Smooth muscle cell (in vitro differentiated cells): ENCODE data around the gene MYO1B. TPM values are rescaled to one million over a fixed set of nuclear protein-coding genes. Genes with fewer than 3 reads are reported as not detected.

Experiments
- DNase-seq: peaks from one replicate; lab custom pipeline; 2025; ENCODE audit not compliant: unreplicated experiment; lab: John Stamatoyannopoulos, UW
- H2AFZ ChIP-seq: fragments of 200-600 bp; sonication (generic); 2 replicates; pipeline ENCODE4 v1.6.0; 2016; ENCODE audit warnings: antibody characterized with exemption, low read depth, mild to moderate bottlenecking
- H3F3A ChIP-seq: fragments of 200-600 bp; sonication (generic); 2 replicates; pipeline ENCODE4 v1.6.0; 2017; ENCODE audit warnings: antibody characterized with exemption, low read depth
- H3K27ac ChIP-seq: fragments of 200-600 bp; sonication (generic); 2 replicates; pipeline ENCODE4 v1.5.1; 2016; ENCODE audit warnings: low read depth, mild to moderate bottlenecking
- H3K27me3 ChIP-seq: fragments of 200-600 bp; sonication (generic); 2 replicates; pipeline ENCODE4 v1.6.1; 2016; ENCODE audit warnings: low read depth, mild to moderate bottlenecking
- H3K36me3 ChIP-seq: fragments of 200-600 bp; sonication (generic); 2 replicates; pipeline ENCODE4 v1.5.1; 2016; ENCODE audit warnings: low read depth
- H3K4me1 ChIP-seq: fragments of 200-600 bp; sonication (generic); 2 replicates; pipeline ENCODE4 v1.5.1; 2016; ENCODE audit warnings: low read depth
- H3K4me2 ChIP-seq: fragments of 200-600 bp; sonication (generic); 2 replicates; pipeline ENCODE4 v1.6.0; 2016; ENCODE audit warnings: mild to moderate bottlenecking
- H3K4me3 ChIP-seq: fragments of 200-600 bp; sonication (generic); 2 replicates; pipeline ENCODE4 v1.5.1; 2016; ENCODE audit warnings: mild to moderate bottlenecking
- H3K79me2 ChIP-seq: fragments of 200-600 bp; sonication (generic); 2 replicates; pipeline ENCODE4 v1.6.0; 2016; ENCODE audit warnings: low read depth, mild to moderate bottlenecking
- H3K9ac ChIP-seq: fragments of 200-600 bp; sonication (generic); 2 replicates; pipeline ENCODE4 v1.6.0; 2016; ENCODE audit warnings: low read depth
- H3K9me3 ChIP-seq: fragments of 200-600 bp; sonication (generic); replicated peaks from 2 replicates; pipeline ENCODE4 v1.5.1; 2016; ENCODE audit warnings: low read depth
- H4K20me1 ChIP-seq: fragments of 200-600 bp; sonication (generic); 2 replicates; pipeline ENCODE4 v1.6.0; 2016; ENCODE audit warnings: low read depth
- WGBS: methylation state at CpG from one replicate; pipeline ENCODE4 v1.1.7; 2016; ENCODE audit warnings: low lambda C conversion rate; 5-methylcytosine and 5-hydroxymethylcytosine counted together
- polyA plus RNA-seq: library from polyadenylated mRNA; unstranded; fragments of >200 nt; fragmentation: Nextera tagmentation; extraction: Ambion mirVana; gene quantifications from 2 replicates; pipeline ENCODE4 v1.2.1, GENCODE V29; 2016
- total RNA-seq: library from RNA; depleted of rRNA; stranded (reverse); fragments of >200 nt; gene quantifications from 2 replicates; pipeline ENCODE4 v1.2.3, GENCODE V29; 2014
- TF ChIP-seq, protein P1 (sequence below): fragments of 200-600 bp; sonication (generic); IDR thresholded peaks from 2 replicates; pipeline ENCODE4 v1.5.1; 2017; ENCODE audit warnings: borderline replicate concordance, mild to moderate bottlenecking, antibody characterized with exemption; ENCODE audit not compliant: insufficient read depth, poor library complexity, severe bottlenecking

Gene MYO1B
- total and polyA plus RNA-seq, 2 experiments from 2014 or later, result 58.8 to 133 TPM

DNA sequence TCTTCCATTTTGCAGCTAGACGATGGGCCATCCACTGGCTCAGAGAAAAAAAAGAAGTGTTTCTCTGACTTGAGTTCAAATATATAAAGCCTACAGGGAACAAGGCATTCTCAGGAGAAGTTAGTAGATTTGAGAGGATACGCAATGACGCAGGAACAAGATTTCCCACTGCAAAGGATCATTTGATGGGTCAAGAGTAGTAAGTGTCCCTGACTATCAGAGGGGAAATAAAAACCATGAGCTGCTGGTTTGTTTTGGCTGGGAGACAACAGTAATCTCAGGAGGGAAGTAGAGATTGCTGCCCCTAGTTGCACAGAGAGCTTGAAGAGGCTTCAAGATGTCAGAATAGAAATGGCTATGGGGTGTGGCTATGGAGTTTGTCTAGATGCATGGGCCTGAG lies 22.3 kb upstream of the MYO1B start:
- Histone ChIP-seq H2AFZ (peak overlapping the region; percentile 55), H3K4me3 (no peak overlapping the region), H4K20me1 (no peaks in the 10 kb centered on the region), H3K27ac (peak overlapping the region; percentile 84), H3F3A (no peaks in the 10 kb centered on the region), H3K4me1 (peaks cover 4% of the 10 kb centered on the region), H3K36me3 (no peaks in the 10 kb centered on the region), H3K9me3 (no peaks in the 10 kb centered on the region), H3K27me3 (no peaks in the 10 kb centered on the region), H3K9ac (no peak overlapping the region), H3K4me2 (no peak overlapping the region), H3K79me2 (no peaks in the 10 kb centered on the region)
- TF ChIP-seq, protein P1, sequence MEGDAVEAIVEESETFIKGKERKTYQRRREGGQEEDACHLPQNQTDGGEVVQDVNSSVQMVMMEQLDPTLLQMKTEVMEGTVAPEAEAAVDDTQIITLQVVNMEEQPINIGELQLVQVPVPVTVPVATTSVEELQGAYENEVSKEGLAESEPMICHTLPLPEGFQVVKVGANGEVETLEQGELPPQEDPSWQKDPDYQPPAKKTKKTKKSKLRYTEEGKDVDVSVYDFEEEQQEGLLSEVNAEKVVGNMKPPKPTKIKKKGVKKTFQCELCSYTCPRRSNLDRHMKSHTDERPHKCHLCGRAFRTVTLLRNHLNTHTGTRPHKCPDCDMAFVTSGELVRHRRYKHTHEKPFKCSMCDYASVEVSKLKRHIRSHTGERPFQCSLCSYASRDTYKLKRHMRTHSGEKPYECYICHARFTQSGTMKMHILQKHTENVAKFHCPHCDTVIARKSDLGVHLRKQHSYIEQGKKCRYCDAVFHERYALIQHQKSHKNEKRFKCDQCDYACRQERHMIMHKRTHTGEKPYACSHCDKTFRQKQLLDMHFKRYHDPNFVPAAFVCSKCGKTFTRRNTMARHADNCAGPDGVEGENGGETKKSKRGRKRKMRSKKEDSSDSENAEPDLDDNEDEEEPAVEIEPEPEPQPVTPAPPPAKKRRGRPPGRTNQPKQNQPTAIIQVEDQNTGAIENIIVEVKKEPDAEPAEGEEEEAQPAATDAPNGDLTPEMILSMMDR, result no peak
- 96% methylated on average over 3 of the region's 3 CpGs for WGBS
- no peak for DNase-seq

DNA sequence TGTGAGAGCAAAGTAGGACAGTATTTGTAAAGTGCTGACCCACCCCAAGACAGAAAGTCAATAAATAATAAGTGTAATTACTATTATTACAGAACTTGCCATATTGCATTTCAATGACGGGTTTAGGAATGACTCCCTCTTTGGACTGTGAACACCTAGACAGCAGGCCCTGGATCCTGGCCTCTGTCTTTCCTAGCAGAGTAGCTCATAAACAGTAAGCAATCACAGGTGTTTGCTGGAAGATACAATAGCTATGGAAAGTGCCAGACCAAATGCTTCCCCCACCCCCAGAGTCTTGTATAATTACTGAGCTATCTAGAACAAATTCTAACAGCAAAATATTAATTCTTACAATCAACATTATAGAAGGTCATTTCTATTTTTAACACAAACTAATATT lies 20.1 kb upstream of the MYO1B start:
- no peak for DNase-seq
- Histone ChIP-seq H3K79me2 (no peaks in the 10 kb centered on the region), H3K4me2 (no peak overlapping the region), H3K9me3 (no peaks in the 10 kb centered on the region), H3F3A (no peaks in the 10 kb centered on the region), H3K4me1 (no peaks in the 10 kb centered on the region), H3K9ac (no peak overlapping the region), H3K4me3 (no peak overlapping the region), H3K36me3 (no peaks in the 10 kb centered on the region), H2AFZ (no peak overlapping the region), H3K27me3 (no peaks in the 10 kb centered on the region), H3K27ac (no peak overlapping the region), H4K20me1 (no peaks in the 10 kb centered on the region)
- 90% methylated on average over 1 of the region's 1 CpG for WGBS
- TF ChIP-seq, protein P1, result no peak

DNA sequence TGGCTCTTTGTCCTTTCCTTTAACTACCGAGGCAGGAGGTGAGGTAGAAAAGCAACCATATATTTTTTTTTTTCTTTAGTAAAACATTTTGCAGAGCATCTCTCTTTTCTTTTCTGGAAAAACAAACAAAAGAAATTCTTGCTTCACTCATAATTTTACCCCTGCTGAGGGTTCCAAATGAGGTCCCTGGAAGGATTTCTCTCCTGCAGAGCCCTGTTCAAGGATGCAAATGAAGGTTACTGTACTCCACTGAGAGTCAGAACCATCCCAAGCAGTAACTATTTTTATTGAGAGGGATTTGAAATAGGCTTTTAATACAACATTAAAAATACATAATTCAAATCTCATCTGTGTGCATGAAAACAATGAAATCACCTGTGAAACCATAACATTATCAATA lies 19.5 kb upstream of the MYO1B start:
- no peak overlapping the region for H3K9ac ChIP-seq
- H3K79me2 ChIP-seq, result no peaks in the 10 kb centered on the region
- H3K27me3 ChIP-seq, result no peaks in the 10 kb centered on the region
- no peak for DNase-seq
- WGBS, result 88% methylated on average over 1 of the region's 1 CpG
- H2AFZ ChIP-seq, result no peak overlapping the region
- no peaks in the 10 kb centered on the region for H3K36me3 ChIP-seq
- no peak overlapping the region for H3K27ac ChIP-seq
- H3K4me2 ChIP-seq, result no peak overlapping the region
- no peak overlapping the region for H3K4me3 ChIP-seq
- H4K20me1 ChIP-seq, result no peaks in the 10 kb centered on the region
- TF ChIP-seq, protein P1, result no peak
- H3K4me1 ChIP-seq, result no peaks in the 10 kb centered on the region
- no peaks in the 10 kb centered on the region for H3K9me3 ChIP-seq
- H3F3A ChIP-seq, result peaks cover 2% of the 10 kb centered on the region

DNA sequence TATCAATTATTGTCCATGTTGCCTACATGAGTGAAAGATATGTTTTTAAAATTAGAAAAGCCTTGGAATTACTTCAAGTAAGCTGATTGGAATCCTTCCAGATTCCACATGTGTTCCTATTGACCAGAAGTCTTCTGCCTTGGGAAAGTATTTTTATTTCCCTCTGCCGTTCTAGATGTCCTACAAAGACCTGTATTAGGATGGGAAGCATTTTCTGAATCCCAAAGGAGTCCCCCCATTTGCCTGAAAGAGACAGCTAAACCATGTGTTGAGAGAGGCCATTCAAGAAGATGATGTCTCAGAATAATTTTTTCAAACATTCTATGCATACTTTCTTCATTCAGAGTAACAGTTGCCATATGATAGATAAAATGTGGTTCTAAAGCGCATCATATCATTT lies 19.0 kb upstream of the MYO1B start:
- no peak for DNase-seq
- Histone ChIP-seq H3K27ac (no peak overlapping the region), H3K79me2 (no peaks in the 10 kb centered on the region), H3K9ac (no peak overlapping the region), H3K4me2 (no peak overlapping the region), H3K4me3 (no peak overlapping the region), H3F3A (peaks cover 7% of the 10 kb centered on the region), H4K20me1 (no peaks in the 10 kb centered on the region), H2AFZ (no peak overlapping the region), H3K36me3 (no peaks in the 10 kb centered on the region), H3K9me3 (no peaks in the 10 kb centered on the region), H3K4me1 (no peaks in the 10 kb centered on the region), H3K27me3 (no peaks in the 10 kb centered on the region)
- WGBS, result 47% methylated on average over 2 of the region's 2 CpGs
- TF ChIP-seq, protein P1, result no peak
